H9 (cell line): ENCODE results near the gene SETD6. TPM values are rescaled to one million over a fixed set of nuclear protein-coding genes. Genes with fewer than 3 reads are reported as not detected.
A peak's percentile ranks its signal among the peaks of the same experiment; 100 is the strongest.

Experiments
- DNase-seq: peaks from one replicate; pipeline ENCODE4 v3.0.0-alpha.2; 2017
- H2AFZ ChIP-seq: one replicate; pipeline ENCODE4 v1.6.1; 2013; ENCODE audit warnings: mild to moderate bottlenecking, low read length, control low read depth, moderate library complexity
- H2AK5ac ChIP-seq: 2 replicates; pipeline ENCODE4 v1.6.1; 2013; ENCODE audit warnings: low read length, control low read depth, mixed read lengths; ENCODE audit not compliant: insufficient read length
- H2BK120ac ChIP-seq: one replicate; pipeline ENCODE4 v1.6.1; 2013; ENCODE audit warnings: low read depth, mild to moderate bottlenecking, low read length, control low read depth, inconsistent platforms; ENCODE audit not compliant: poor library complexity, severe bottlenecking
- H2BK12ac ChIP-seq: 2 replicates; pipeline ENCODE4 v1.6.1; 2013; ENCODE audit warnings: low read length, control low read depth, mixed read lengths, low read depth; ENCODE audit not compliant: insufficient read length
- H2BK15ac ChIP-seq: 2 replicates; pipeline ENCODE4 v1.6.1; 2013; ENCODE audit warnings: low read depth, low read length, control low read depth
- H2BK20ac ChIP-seq: one replicate; pipeline ENCODE4 v1.6.1; 2013; ENCODE audit warnings: low read depth, mild to moderate bottlenecking, low read length, control low read depth, inconsistent platforms; ENCODE audit not compliant: poor library complexity, severe bottlenecking
- H2BK5ac ChIP-seq: 2 replicates; pipeline ENCODE4 v1.6.1; 2013; ENCODE audit warnings: low read length, control low read depth, mixed read lengths; ENCODE audit not compliant: insufficient read length
- H3K14ac ChIP-seq: 2 replicates; pipeline ENCODE4 v1.6.1; 2013; ENCODE audit warnings: low read length, control low read depth; ENCODE audit not compliant: insufficient read depth
- H3K18ac ChIP-seq: 2 replicates; pipeline ENCODE4 v1.6.1; 2013; ENCODE audit warnings: low read depth, mild to moderate bottlenecking, mixed read lengths, low read length, control low read depth; ENCODE audit not compliant: insufficient read length
- H3K23ac ChIP-seq: 2 replicates; pipeline ENCODE4 v1.6.1; 2013; ENCODE audit warnings: low read length, control low read depth, mixed read lengths, low read depth; ENCODE audit not compliant: insufficient read length
- H3K23me2 ChIP-seq: 2 replicates; pipeline ENCODE4 v1.6.1; 2013; ENCODE audit warnings: low read depth, mild to moderate bottlenecking, mixed read lengths, low read length, control low read depth; ENCODE audit not compliant: insufficient read length, poor library complexity, severe bottlenecking
- H3K27ac ChIP-seq: 2 replicates; pipeline ENCODE4 v1.5.1; 2013; ENCODE audit warnings: low read length, control low read depth, mixed read lengths, low read depth; ENCODE audit not compliant: insufficient read length
- H3K27me3 ChIP-seq: 2 replicates; pipeline ENCODE4 v1.6.1; 2013; ENCODE audit warnings: low read length, control low read depth, inconsistent platforms; ENCODE audit not compliant: insufficient read depth
- H3K4ac ChIP-seq: 2 replicates; pipeline ENCODE4 v1.6.1; 2013; ENCODE audit warnings: low read depth, mild to moderate bottlenecking, control low read depth, inconsistent platforms, low read length, moderate library complexity
- H3K4me1 ChIP-seq: 2 replicates; pipeline ENCODE4 v1.6.1; 2013; ENCODE audit warnings: low read length, control low read depth, inconsistent platforms; ENCODE audit not compliant: insufficient read depth
- H3K4me2 ChIP-seq: 2 replicates; pipeline ENCODE4 v1.6.1; 2013; ENCODE audit warnings: low read length, control low read depth, mixed read lengths; ENCODE audit not compliant: insufficient read length, insufficient read depth
- H3K56ac ChIP-seq: 2 replicates; pipeline ENCODE4 v1.6.1; 2013; ENCODE audit warnings: low read depth, mild to moderate bottlenecking, mixed read lengths, low read length, control low read depth; ENCODE audit not compliant: insufficient read length
- H3K79me1 ChIP-seq: 2 replicates; pipeline ENCODE4 v1.6.1; 2013; ENCODE audit warnings: low read depth, mild to moderate bottlenecking, moderate library complexity, low read length, control low read depth, inconsistent platforms; ENCODE audit not compliant: insufficient read depth, poor library complexity, severe bottlenecking
- H3K79me2 ChIP-seq: 2 replicates; pipeline ENCODE4 v1.6.1; 2013; ENCODE audit warnings: low read length, control low read depth, inconsistent platforms; ENCODE audit not compliant: insufficient read depth
- H3K9ac ChIP-seq: 2 replicates; pipeline ENCODE4 v1.6.1; 2013; ENCODE audit warnings: low read length, control low read depth, mixed read lengths; ENCODE audit not compliant: insufficient read length; ENCODE audit errors: extremely low read depth
- H3K9me3 ChIP-seq: one replicate; pipeline ENCODE4 v1.6.1; 2013; ENCODE audit warnings: low read depth, low read length, inconsistent platforms; ENCODE audit not compliant: control insufficient read depth
- H3T11ph ChIP-seq: one replicate; pipeline ENCODE4 v1.6.1; 2013; ENCODE audit warnings: mild to moderate bottlenecking, low read length, control low read depth, inconsistent platforms
- H4K20me1 ChIP-seq: one replicate; pipeline ENCODE4 v1.6.1; 2013; ENCODE audit not compliant: control insufficient read depth, insufficient read length, insufficient read depth
- H4K5ac ChIP-seq: 2 replicates; pipeline ENCODE4 v1.6.1; 2013; ENCODE audit warnings: low read depth, mild to moderate bottlenecking, mixed read lengths, low read length, control low read depth; ENCODE audit not compliant: insufficient read length
- H4K8ac ChIP-seq: replicated peaks from 2 replicates; pipeline ENCODE4 v1.6.1; 2013; ENCODE audit warnings: low read length, control low read depth, mixed read lengths, low read depth; ENCODE audit not compliant: insufficient read length
- H4K91ac ChIP-seq: 2 replicates; pipeline ENCODE4 v1.6.1; 2013; ENCODE audit warnings: low read depth, mild to moderate bottlenecking, moderate library complexity, mixed read lengths, low read length, control low read depth; ENCODE audit not compliant: insufficient read length
- H3K27ac Mint-ChIP-seq, 3 experiments: 2 replicates in 2 of 3; 3 replicates in 1 of 3; pipeline ENCODE4 v1.8.0; 2020 to 2021; ENCODE audit warnings: mixed read lengths in 3 of 3, mild to moderate bottlenecking in 1 of 3, moderate library complexity in 1 of 3
- H3K27me3 Mint-ChIP-seq: 2 replicates; pipeline ENCODE4 v1.8.0; 2021; ENCODE audit warnings: low read depth, mild to moderate bottlenecking, moderate library complexity, mixed read lengths
- H3K36me3 Mint-ChIP-seq, 3 experiments: 2 replicates in 2 of 3; 3 replicates in 1 of 3; pipeline ENCODE4 v1.8.0; 2020 to 2021; ENCODE audit warnings: low read depth in 3 of 3, mixed read lengths in 3 of 3; ENCODE audit not compliant: insufficient read depth in 1 of 3
- H3K4me1 Mint-ChIP-seq, 2 experiments: 2 replicates each; pipeline ENCODE4 v1.8.0; 2020; ENCODE audit warnings: mixed read lengths in 2 of 2
- H3K4me3 Mint-ChIP-seq, 2 experiments: 2 replicates in 1 of 2; 3 replicates in 1 of 2; pipeline ENCODE4 v1.8.0; 2020 to 2021; ENCODE audit warnings: mild to moderate bottlenecking in 2 of 2, mixed read lengths in 2 of 2, moderate library complexity in 1 of 2
- H3K9me3 Mint-ChIP-seq, 2 experiments: 2 replicates in 1 of 2; 3 replicates in 1 of 2; pipeline ENCODE4 v1.8.0; 2020; ENCODE audit warnings: mild to moderate bottlenecking in 2 of 2, mixed read lengths in 2 of 2, moderate library complexity in 1 of 2
- total RNA-seq: library from RNA; stranded (reverse); gene quantifications from 2 replicates; pipeline ENCODE4 v1.2.1, GENCODE V29; 2021
- TF ChIP-seq, protein P1 (sequence below): fragments of 200-600 bp; sonication (generic); conservative IDR thresholded peaks from 3 replicates; pipeline ENCODE4 v1.8.0; 2021; ENCODE audit warnings: antibody characterized with exemption, mild to moderate bottlenecking

The SETD6 gene
- total RNA-seq, 1 experiment from 2014 or later, result 55.6 TPM

DNA sequence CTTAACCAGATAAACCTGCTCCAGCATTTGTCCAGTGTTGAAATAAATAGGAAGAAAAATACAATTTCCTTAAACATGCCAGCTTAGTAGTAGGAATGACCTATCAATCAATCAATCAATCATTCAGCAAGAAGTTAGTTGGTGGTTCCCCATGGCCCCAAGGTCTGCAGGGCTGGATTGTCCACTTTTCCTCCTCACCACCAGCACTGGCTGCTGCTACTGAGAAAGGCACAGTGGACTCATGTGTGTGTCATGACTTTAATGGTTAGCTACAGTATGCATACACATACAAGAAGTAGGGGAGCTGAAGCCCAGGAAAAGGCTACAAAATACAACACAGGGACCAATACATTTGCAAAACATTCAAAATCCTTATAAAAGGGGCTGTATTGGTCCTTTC, 4.4 kb downstream of the SETD6 start:
- no peak overlapping the region for H3K4me2 ChIP-seq
- H2AFZ ChIP-seq, result no peak overlapping the region
- H4K91ac ChIP-seq, result no peak overlapping the region
- Mint-ChIP-seq H3K4me1 (peaks cover 10 to 16% of the 10 kb centered on the region in 2 experiments), H3K36me3 (peaks cover 29 to 91% (median 68%) of the 10 kb centered on the region in 3 experiments; a peak in 6 of 7 replicates), H3K27ac (0 out of 7 replicates have a peak overlapping the region, but pooled peaks of 2 of the 3 experiments have one; percentile 15 to 51), H3K9me3 (no peaks in the 10 kb centered on the region; a peak in 2 of 5 replicates), H3K4me3 (no peak overlapping the region), H3K27me3 (no peaks in the 10 kb centered on the region; the same call in 1 of the 2 replicates)
- no peak overlapping the region for H2BK20ac ChIP-seq
- H2AK5ac ChIP-seq, result no peak overlapping the region
- H4K8ac ChIP-seq, result no peak overlapping the region
- H3K79me2 ChIP-seq, result no peaks in the 10 kb centered on the region
- no peak overlapping the region for H4K5ac ChIP-seq
- TF ChIP-seq, protein P1, sequence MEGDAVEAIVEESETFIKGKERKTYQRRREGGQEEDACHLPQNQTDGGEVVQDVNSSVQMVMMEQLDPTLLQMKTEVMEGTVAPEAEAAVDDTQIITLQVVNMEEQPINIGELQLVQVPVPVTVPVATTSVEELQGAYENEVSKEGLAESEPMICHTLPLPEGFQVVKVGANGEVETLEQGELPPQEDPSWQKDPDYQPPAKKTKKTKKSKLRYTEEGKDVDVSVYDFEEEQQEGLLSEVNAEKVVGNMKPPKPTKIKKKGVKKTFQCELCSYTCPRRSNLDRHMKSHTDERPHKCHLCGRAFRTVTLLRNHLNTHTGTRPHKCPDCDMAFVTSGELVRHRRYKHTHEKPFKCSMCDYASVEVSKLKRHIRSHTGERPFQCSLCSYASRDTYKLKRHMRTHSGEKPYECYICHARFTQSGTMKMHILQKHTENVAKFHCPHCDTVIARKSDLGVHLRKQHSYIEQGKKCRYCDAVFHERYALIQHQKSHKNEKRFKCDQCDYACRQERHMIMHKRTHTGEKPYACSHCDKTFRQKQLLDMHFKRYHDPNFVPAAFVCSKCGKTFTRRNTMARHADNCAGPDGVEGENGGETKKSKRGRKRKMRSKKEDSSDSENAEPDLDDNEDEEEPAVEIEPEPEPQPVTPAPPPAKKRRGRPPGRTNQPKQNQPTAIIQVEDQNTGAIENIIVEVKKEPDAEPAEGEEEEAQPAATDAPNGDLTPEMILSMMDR, result no peak
- no peak overlapping the region for H2BK12ac ChIP-seq
- no peak overlapping the region for H3K9ac ChIP-seq
- no peaks in the 10 kb centered on the region for H4K20me1 ChIP-seq
- H3K23me2 ChIP-seq, result no peaks in the 10 kb centered on the region
- H3K4ac ChIP-seq, result no peak overlapping the region
- no peak overlapping the region for H3K14ac ChIP-seq
- no peak overlapping the region for H3K56ac ChIP-seq
- H3K18ac ChIP-seq, result no peak overlapping the region
- H2BK5ac ChIP-seq, result no peak overlapping the region
- no peak overlapping the region for H3T11ph ChIP-seq
- no peaks in the 10 kb centered on the region for H3K79me1 ChIP-seq
- no peaks in the 10 kb centered on the region for H3K9me3 ChIP-seq
- H2BK120ac ChIP-seq, result no peak overlapping the region
- H3K23ac ChIP-seq, result no peak overlapping the region
- H3K4me1 ChIP-seq, result 0 out of 2 replicates have a peak, but pooled peaks cover 3% of the 10 kb centered on the region
- H2BK15ac ChIP-seq, result no peak overlapping the region
- no peak for DNase-seq
- H3K27ac ChIP-seq, result no peak overlapping the region
- H3K27me3 ChIP-seq, result no peaks in the 10 kb centered on the region
